Measurements from ENCODE around the gene CCDC154. TPM values are rescaled to one million over a fixed set of nuclear protein-coding genes. Genes with fewer than 3 reads are reported as not detected.

CCDC154 gene
- total and polyA plus RNA-seq, 4 donors = 0.63 to 4.5 (median 1.4) TPM

- Histone ChIP-seq H3K9ac (ENCODE audit: insufficient read depth in 1 of 2, low read length in 2 of 2) (no peak overlapping the region), H3K36me3 (ENCODE audit: control insufficient read depth in 4 of 4, insufficient read depth in 4 of 4, low read length in 4 of 4) (peaks cover 3 to 79% (median 6%) of the 10 kb centered on the region in 4 donors), H3K4me3 (no peak overlapping the region), H3K27ac (ENCODE audit: low read depth in 1 of 2, low read length in 1 of 2) (no peak overlapping the region), H3K9me3 (ENCODE audit: control insufficient read depth in 4 of 4, insufficient read depth in 3 of 4, low read length in 3 of 4) (no peaks in the 10 kb centered on the region), H3K4me1 (ENCODE audit: control insufficient read depth in 5 of 5, insufficient read depth in 5 of 5, low read length in 5 of 5) (no peaks in the 10 kb centered on the region), H3K27me3 (ENCODE audit: control insufficient read depth in 3 of 3, insufficient read depth in 3 of 3, low read length in 2 of 3) (no peaks in the 10 kb centered on the region)
- ATAC-seq (ENCODE audit: insufficient read depth, low FRiP score) = no peak
- TF ChIP-seq CTCF (IDR thresholded peaks at IDR 0.05; ENCODE audit: control extremely low read depth, extremely low read depth) = no peak
- no peak for DNase-seq
- 91 to 93% methylated on average over 39 to 41 of the region's 41 CpGs for WGBS, 2 donors
Measured at GRCh38 chr16:1455190-1456171, 11.1 kb upstream of the CCDC154 start.

GRCh38 chr16:1454561-1454960 is 10.2 kb upstream of the CCDC154 start:
- H3K9ac ChIP-seq (ENCODE audit: insufficient read depth in 1 of 2, low read length in 2 of 2) = no peak overlapping the region
- ATAC-seq (ENCODE audit: insufficient read depth, low FRiP score) = no peak
- no peak overlapping the region for H3K4me3 ChIP-seq
- H3K9me3 ChIP-seq (ENCODE audit: control insufficient read depth in 4 of 4, insufficient read depth in 3 of 4, low read length in 3 of 4) = no peaks in the 10 kb centered on the region
- H3K36me3 ChIP-seq (ENCODE audit: control insufficient read depth in 4 of 4, insufficient read depth in 4 of 4, low read length in 4 of 4) = peaks cover 4 to 79% (median 5%) of the 10 kb centered on the region in 4 donors
- no peaks in the 10 kb centered on the region for H3K27me3 ChIP-seq (ENCODE audit: control insufficient read depth in 3 of 3, insufficient read depth in 3 of 3, low read length in 2 of 3)
- TF ChIP-seq CTCF (IDR thresholded peaks at IDR 0.05; ENCODE audit: control extremely low read depth, extremely low read depth) = no peak
- H3K4me1 ChIP-seq (ENCODE audit: control insufficient read depth in 5 of 5, insufficient read depth in 5 of 5, low read length in 5 of 5) = no peaks in the 10 kb centered on the region
- peak in 1 of 3 donors; percentile 6 for DNase-seq
- WGBS, 2 donors = 90 to 91% methylated on average over 17 of the region's 17 CpGs
- no peak overlapping the region for H3K27ac ChIP-seq (ENCODE audit: low read depth in 1 of 2, low read length in 1 of 2)

- Histone ChIP-seq H3K9me3 (ENCODE audit: control insufficient read depth in 4 of 4, insufficient read depth in 3 of 4, low read length in 3 of 4) (no peaks in the 10 kb centered on the region), H3K4me1 (ENCODE audit: control insufficient read depth in 5 of 5, insufficient read depth in 5 of 5, low read length in 5 of 5) (no peaks in the 10 kb centered on the region), H3K4me3 (no peak overlapping the region), H3K9ac (ENCODE audit: insufficient read depth in 1 of 2, low read length in 2 of 2) (no peak overlapping the region), H3K27ac (ENCODE audit: low read depth in 1 of 2, low read length in 1 of 2) (no peak overlapping the region), H3K27me3 (ENCODE audit: control insufficient read depth in 3 of 3, insufficient read depth in 3 of 3, low read length in 2 of 3) (no peaks in the 10 kb centered on the region), H3K36me3 (ENCODE audit: control insufficient read depth in 4 of 4, insufficient read depth in 4 of 4, low read length in 4 of 4) (peaks cover 2 to 85% (median 7%) of the 10 kb centered on the region in 4 donors)
- WGBS, 2 donors = 95 to 96% methylated on average over 19 of the region's 19 CpGs
- TF ChIP-seq CTCF (IDR thresholded peaks at IDR 0.05; ENCODE audit: control extremely low read depth, extremely low read depth) = no peak
- ATAC-seq (ENCODE audit: insufficient read depth, low FRiP score) (no peak), DNase-seq (no peak)
Measured at GRCh38 chr16:1453316-1453715, 9.0 kb upstream of the CCDC154 start.

All from lung (tissue), 12 donors.